Stimulated activated CD4-positive, alpha-beta T cell treated with anti-CD3 and anti-CD28 coated beads, Interleukin-4, amount 100 ng/mL, for 24 hours (primary cell): ENCODE measurements around the gene PON2.
"Not testable (repeated sequence)": the region's sequence is repeated elsewhere in the genome, so short reads cannot be mapped to it uniquely, and the experiment has no call there.

Experiments used
- DNase-seq: peaks from one replicate; pipeline ENCODE4 v3.0.0-alpha.2; 2020

Gene PON2

DNA sequence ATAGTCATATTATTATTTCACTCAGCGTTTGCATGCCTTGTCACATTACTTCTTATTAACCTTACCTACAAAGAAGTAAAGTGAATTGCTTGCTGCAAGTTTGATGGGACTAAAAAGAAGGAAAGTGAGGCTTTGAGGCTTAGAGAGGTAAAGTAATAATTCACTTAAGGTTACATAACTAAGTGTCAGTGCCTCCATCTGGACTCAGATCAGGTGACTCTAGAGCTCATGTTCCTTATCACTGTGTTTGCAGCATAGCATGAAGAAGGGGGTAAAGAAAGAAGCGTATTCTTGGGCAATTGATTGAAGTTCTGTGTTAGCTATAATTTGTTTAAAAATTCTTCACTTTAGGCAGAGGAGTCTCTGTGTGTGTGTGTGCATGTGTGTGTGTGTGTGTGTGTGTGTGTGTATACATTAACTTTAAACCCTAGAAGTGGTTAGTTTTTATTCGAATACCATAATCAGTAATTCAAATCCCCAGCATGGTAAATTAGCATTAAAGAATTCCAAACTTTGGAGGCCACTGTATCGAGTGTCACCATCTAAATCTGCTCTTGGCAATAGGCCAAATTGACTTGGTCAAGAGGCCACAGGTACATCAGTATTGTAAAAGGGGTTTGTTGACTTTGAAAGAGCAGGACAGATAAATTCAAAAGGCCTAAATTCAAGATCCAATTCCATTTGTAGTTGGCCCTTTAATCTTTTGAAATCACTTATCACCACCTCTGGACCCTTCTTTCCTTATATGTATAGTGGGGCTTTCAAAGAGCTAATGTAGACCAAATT is 36.5 kb downstream of the PON2 start:
- DNase-seq: no peak

DNA sequence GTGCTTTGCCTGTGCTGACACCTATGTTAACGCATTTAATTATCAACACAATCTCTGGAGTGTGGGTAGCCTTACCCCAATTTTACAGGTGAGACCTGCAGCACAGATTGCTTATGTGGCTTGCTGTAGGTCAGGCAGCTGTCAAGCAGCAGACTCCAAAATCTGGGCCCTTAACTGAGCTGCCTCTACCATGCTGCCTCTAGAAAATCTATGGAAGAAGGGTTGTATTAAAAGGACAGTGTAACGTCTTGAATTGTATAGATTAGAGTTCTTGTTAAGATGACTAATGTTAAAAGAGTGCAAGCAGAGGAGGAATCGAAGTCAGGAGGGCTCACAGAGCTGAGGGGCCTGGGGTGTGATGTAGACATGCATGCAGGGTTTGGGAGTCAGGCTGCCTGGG is 37.4 kb downstream of the PON2 start:
- no peak for DNase-seq

DNA sequence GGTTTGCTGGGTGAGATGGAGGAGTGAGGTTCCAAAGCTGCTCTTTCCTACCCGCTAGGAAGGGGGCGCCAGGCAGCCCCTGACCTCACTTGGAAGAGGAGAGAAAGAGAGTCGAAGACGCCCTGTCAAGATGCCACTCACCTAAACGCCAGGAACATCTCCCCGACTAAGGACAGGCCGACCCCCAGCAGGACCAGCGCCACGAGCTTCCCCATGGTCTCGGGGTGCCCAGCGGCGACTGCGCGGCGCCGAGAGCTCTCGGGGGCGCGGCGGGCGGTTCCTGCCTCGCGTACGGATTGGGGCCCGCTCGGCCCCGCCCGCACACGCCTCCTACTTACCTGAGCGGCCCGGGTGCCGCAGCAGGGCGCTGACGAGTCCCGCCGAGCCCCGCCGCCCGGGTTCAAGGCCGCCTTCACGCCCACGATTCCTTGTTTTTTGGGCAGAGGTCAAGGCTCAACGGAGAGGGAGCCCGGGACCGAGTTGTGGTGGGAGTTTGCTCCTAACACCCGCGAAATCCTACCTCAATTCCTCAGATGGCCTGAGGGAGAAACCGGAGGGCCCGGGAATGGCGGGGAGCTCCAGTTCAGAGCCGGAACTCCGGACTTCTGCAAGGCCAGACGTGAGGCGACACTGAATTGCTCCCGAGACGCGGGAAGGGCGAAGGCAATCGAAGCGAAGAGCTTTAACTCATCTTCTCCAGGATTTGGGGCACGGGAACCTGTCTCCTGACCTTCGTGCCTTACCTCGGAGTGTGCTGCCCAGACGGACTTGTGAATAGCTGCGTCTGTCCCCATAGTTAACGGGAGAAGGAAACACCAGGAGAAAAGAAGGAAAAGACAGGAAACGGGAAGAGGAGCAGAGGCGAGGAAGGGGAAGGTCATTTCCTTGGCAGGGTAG is 38.4 kb downstream of the PON2 start, which contains the start of gene PON3:
PON3 (minus strand) TSS at position 240 of the 897 bp plus-strand sequence; CDS start at position 215, 25 bp downstream.
- no peak for DNase-seq

DNA sequence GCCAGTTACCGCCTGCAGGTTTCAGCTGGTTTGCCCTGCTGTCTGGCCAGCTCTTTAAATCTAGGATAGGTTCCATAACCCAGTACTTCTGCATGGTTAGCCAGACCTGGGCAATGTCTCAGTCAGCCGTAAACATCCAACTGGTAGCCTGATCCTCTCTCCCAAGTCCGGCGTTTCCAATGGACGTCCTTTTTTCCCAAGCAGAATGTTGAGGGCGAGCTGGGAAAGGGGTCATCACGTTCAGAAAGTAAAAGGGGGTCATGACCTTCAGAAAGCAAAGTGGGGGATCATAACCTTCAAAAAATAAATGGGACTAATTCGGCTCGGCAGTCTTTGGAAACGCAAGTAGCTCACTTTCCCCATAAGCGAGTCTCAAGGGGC is 39.1 kb downstream of the PON2 start:
- DNase-seq: no peak

DNA sequence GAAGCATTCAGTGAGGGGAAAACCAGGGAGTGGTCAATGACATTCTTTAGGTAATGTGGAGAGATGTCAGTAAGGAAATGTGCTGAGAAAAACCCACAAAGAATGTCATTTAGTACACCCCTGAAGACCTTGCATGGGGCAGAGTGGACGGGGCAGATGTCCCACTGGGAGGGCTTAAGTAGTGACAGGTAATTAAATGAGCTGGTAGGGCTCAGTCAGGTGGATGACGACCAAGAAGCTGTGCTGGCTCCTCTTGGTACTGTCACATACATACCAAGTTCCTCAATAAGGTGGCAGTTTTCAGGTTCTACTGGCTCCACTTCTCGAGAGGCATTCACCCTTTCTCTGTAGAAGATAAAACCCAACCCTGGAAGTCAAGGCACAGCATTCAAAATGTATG is 40.5 kb downstream of the PON2 start:
- DNase-seq: no peak

DNA sequence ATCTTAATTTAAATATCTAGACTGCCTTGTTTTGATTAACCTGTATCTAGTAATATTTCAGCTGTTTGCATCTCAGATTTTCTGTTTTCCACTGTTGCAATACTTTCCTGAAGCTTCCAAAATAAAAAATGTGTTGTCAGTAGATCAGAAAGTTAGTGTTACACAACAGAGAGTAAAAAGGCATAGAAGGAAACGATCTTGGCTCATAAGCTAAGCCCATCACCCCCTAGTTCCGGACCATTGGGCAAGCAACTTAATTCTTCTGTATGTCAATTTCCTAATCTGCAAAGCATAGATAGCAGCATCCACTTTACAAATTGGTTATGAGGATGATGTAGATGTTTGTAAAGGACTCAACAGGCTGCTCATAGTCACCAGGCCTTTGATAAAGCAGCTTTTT is 43.1 kb downstream of the PON2 start:
- DNase-seq: no peak

DNA sequence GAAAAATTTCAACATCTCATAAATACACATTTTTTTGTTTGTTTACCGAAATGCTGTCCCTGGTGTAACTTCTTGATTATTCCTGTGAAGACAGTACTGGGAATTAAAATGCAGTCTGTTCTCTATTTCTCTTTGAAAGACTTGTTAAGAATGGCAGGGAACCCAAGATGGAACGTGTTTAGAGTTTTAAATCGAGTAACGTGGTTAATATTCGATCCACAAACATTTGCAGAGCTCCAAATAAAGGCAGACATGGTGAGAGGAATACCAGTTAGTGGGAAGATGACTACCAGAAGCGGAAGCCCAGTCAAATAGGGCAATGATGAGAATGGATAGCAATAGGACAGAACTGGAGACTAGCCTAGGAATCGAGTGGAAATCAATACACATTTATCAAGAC is 45.3 kb downstream of the PON2 start:
- no peak for DNase-seq

DNA sequence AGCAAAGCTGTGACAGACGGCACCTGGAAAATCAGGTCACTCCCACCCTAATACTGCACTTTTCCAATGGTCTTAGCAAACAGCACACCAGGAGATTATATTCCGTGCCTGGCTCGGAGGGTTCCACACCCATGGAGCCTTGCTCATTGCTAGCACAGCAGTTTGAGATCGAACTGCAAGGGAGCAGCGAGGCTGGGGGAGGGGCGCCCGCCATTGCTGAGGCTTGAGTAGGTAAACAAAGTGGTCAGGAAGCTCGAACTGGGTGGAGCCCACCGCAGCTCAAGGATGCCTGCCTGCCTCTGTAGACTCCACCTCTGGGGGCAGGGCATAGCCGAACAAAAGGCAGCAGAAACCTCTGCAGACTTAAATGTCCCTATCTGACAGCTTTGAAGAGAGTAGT is 55.4 kb downstream of the PON2 start:
- not testable (repeated sequence) for DNase-seq

DNA sequence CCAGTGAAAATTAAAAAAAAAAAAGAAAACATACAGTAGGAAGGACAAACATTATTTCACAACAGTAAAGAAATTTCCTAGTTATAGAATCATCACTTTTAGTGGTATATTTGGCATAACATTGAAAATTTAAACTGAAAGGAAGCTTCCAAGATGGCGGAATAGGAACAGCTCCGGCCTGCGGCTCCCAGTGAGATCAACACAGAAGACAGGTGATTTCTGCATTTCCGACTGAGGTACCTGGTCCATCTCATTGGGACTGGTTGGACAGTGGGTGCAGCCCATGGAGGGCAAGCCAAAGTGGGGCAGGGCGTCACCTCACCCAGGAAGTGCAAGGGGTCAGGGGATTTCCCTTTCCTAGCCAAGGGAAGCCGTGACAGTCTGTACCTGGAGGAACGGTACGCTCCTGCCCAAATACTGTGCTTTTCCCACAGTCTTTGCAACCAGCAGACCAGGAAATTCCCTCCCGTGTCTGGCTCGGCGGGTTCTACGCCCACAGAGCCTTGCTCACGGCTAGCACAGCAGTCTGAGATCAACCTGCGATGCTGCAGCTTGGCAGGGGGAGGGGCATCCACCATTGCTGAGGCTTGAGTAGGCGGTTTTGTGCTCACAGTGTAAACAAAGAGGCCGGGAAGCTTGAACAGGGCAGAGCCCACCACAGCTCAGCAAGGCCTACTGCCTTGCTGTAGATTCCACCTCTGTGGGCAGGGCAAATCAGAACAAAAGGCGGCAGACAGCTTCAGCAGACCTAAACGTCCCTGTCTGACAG is 58.0 kb downstream of the PON2 start:
- no peak for DNase-seq

DNA sequence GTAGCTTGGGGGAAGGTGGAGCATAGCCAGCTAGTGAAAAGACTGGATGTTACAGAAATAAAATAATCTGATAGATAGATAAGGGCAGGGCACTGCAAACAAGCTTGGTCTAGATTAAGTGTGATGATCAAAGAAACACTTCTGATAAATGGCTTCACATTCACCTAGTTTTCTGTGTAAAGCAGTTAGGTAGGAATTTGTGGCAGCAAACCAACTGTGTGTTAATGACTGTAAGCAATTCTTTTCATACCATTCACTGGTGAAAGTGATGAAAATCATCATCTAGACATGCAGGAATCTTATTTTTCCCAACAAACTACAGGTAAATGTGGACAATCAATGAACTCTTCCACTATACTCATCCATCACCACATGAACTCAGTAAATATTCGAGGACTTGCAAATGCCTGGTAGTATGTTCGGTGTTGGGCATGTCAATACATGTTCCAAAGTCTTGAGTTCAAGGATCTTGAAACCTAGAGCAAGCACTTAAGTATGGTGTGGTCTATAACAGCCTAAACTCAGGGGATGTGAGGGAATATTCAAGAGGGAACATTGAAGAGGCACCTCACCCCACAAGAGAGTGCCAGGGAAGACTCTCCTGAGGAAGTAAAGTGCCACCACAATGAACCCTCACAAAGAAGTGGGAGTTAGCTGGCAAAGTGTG is 59.1 kb downstream of the PON2 start:
- no peak for DNase-seq

DNA sequence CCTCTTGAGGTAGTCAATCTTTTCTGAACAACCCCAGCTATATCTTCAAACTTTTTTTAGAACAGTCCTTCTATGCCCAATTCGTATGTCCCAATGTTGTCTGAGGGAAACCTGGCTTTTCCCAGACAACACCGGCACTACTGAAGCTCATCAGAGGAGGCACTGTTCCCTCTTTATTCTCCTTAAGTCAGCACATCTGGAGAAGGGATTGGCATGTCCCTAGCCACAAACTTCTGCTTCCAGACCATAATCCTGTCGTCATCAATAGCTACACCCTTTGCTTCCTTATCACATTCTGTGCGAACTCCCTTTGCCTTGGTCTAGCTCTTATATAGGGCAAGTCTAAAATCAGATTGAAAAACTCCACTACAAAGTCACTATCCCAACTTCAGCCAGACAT is 61.5 kb downstream of the PON2 start:
- DNase-seq: no peak

DNA sequence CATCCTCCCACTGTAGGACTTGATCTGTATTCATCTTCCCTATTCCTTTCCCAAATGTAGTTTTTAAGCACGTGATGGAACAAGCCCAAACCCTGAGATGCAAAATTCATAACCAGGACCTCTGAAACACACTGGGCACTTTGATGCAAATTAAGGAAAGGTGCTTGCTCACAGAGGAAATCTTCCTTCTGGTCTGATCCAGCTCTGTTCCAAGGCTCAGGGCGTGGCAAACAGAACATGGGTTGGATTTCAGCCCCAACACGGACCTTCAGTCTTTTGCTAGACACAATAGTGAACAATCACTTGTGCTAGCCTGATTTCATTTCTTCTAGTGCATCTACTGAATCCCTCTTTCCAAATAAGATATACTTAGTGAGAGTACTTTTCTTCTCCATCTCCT is 66.6 kb downstream of the PON2 start:
- no peak for DNase-seq

DNA sequence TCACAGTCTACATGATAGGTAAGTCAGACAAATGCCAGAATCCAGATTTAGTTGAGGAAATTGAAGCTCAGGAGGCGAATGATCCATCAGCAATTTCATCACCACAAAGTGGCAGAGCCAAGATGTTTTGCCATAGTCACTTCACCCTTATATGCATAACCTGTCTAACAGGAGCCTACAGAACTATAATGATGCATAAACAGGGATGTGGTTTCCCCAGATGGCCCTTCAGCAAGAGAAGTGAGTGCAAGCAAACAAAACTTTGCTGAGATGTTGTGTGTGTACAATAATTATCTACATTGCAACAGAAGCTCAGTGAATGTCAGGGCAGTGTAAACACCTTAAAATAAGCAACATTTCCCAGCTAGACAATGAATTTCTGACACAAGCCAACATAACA is 67.2 kb downstream of the PON2 start:
- DNase-seq: no peak

DNA sequence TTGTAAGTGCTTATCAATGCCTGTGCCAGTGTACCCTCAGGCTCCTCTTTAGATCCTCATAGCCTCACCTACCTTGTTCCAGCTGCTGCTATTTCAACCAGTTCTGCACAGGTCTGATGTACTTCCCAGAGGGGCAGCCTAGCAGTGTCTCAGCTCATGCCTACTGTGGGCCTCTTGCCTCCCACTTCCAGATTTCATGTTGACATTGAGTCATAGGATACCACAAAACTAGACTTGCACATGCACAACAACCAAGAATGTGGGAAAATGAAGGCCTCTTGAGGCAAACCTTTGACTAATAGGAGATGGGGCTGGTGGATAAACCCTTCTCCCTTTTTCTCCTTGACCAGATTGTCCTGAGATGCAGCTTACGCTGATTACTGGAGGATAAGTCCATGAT is 69.7 kb downstream of the PON2 start:
- no peak for DNase-seq

DNA sequence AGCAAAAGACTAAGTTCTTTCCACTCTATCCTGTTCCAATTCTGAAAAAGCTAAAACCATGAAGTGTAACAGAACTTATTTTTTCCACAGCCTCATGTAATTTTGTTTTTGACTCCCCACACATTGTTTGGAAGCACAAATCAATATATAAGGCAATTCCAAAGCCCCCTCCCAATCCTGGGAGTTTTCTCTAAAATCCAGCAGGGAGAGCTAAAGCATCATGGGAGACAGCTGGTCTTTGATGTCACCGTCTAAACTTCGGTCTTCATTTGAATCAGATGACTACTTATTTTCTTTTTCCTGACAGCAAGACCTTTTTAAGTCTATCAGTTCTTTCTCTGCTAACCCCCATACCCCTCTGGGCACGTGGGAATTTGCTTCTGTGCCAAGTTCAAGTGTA is 77.2 kb downstream of the PON2 start:
- DNase-seq: no peak
